HG02973 (cell line): Measurements from ENCODE around the gene MYO3A.
"Not testable (repeated sequence)": the region's sequence is repeated elsewhere in the genome, so short reads cannot be mapped to it uniquely, and the experiment has no call there.

Experiments
- ATAC-seq: cut with Tn5 transposase; IDR thresholded peaks from one replicate; pipeline ENCODE4 v1.9.1; 2021; ENCODE audit warnings: moderate library complexity; ENCODE audit not compliant: unreplicated experiment

MYO3A gene

DNA sequence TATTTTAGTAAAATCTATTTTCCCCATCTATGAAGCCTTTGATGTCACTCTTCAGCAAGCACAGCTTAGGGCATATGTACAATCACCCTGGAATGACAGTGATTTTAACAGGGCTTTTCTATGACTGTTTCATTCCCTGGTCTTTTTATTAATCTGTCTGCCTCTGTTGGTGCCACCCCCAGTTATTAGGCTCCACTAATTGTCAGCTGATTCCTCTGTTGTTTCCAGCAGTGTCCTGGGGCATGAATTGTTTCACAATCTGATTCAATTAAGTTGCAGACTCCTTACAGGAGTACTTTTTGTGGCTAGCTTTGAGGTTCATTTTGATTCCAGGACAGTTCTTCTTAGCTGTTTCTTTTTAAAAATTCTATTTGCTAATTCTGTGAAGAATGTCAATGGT is 38.6 kb downstream of the MYO3A start:
- ATAC-seq, result no peak

DNA sequence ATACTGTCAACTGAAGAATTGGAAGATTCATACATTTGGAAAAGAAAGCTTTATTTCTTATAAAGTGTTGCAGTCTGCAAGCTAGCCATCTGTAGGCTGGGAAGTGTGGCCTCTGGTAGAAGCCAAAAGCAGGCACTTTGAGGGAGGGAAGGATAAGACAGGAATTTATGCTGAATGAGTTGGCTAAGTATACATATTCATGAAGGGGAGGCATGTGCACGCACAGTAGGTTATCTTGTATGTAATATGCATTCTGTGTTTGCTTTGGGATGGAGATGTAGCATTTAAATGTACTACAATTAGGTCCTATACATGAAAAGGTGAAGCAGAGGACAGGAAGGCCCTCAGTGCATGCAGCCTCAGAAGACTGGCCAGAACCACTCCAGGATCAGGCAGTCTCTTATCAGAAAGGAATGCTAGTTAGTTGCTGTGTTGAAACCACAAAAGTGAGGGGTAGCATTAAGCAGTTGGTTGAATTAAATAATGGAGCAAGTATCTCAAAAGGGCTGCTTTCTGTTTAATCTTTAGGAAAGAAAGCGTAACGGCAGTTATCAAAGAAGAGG is 40.9 kb downstream of the MYO3A start:
- ATAC-seq, result no peak

DNA sequence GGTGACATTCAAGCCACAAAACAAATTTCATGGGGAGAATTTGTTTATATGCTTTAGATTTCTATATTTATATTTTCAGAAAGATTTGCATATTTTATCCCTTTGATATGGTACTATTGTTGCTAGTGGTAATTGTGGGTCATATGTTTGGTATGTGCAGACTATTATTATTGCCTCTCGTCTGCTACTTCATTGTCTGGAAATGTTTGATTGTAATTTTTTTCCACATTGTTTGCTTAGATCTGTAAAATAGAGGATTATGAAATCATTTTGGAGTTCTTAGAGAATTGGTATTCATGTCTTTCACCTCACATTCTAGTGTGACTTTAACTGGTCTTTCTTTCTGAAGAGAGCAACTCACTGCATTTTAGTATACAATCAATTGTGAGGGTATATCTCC is 44.7 kb downstream of the MYO3A start:
- ATAC-seq, result no peak

DNA sequence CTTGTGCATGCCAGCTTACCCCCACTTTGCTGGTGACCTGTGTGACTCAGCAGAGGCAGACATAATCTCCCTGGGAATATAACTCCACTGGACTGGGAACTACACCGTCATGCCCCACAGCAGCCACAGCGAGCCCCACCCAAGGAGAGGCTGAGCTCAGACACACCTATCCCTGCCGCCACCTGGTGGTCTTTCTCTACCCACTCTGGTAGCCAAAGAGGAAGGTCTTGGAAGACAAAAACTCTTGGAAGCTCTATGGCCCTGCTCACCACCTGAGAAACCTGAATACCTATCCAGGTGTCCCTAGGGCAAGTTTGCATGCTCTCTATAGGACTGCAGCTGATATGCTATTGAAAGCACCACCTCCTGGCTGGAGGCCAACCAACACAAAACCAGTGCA is 48.1 kb downstream of the MYO3A start:
- ATAC-seq, result no peak

DNA sequence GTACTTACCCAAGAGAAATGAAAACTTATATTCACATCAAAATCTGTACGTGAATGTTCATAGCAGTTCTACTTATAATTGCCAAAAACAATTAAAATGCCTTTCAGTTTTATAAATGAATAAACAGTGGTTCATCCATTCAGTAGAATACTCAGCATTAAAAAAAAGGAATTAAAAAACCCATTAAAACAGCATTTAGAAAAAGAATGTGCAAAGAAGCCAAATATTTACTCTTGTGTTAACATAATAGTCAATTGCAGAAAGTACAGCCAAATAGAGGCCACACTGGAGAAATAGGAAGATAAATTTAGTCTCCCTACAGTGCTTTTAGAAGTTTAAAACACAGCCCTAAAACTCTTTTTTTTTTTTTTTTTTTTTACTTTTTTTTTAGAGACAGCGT is 54.6 kb downstream of the MYO3A start:
- ATAC-seq, result no peak

DNA sequence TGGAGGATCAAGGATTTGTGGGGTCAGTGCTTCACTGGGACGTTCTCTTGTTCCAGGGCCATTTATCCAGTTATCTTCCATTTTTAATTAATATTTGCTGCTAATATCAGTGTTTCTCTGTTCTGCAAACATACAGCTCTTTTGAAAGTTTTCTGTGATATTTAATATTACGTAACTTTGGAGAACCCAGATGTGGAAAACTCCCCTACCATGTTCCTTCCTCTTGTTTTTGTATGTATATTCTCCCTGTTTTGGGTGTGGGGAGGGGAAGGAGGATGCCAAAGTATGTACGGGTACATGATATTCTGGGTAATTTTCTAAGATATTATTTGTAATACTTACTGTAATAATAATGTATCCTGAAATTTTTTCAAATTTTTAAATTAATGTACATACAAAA is 55.9 kb downstream of the MYO3A start:
- ATAC-seq, result no peak

DNA sequence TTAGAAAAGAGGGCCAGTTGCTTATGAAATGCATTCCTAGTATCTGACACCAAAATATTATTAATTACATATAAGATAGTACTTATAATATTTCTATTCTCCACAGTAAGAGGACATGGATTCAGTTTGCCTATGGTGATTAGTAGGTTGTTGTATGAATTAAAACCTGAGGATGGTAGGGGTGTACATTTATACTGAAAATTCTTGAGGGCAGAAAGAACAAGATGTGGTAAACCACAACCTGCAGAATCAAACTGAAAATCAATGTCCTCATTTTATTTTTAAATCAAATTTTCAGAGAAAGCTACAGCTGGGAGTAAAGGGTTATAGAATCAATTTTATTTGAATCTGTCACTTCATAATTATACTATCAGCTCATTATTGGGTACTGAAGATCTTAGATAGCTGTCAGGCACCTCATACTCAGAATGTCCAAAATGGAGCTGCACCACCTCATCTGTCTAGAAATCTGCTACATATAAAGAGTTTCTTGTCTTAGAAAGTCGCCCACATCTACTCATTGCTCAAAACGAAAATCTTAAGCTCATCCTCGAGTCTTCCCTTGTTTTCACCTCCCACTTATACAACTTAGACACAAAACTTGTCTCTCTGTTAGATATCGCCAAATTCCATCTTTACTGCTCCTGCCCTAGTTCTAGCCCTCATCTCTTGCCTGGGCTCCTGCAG is 65.4 kb downstream of the MYO3A start:
- ATAC-seq, result no peak

DNA sequence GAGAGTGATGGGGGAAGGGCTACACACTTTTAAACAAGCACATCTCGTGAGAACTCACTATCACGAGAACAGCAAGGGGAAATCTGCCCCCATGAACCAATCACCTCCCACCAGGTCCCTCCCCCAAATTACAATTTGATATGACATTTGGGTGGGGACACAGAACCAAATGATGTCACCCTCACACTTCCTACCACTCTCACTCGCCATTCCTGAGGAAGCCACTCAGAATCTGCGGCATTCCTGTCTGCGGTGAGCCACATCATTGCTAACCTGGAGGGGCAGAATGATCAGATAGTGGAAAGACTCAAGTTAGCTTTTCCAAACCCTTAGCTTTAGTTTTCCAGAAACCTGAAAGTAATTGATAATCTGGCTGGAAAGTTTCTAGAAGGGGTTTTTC is 66.9 kb downstream of the MYO3A start:
- ATAC-seq, result no peak

DNA sequence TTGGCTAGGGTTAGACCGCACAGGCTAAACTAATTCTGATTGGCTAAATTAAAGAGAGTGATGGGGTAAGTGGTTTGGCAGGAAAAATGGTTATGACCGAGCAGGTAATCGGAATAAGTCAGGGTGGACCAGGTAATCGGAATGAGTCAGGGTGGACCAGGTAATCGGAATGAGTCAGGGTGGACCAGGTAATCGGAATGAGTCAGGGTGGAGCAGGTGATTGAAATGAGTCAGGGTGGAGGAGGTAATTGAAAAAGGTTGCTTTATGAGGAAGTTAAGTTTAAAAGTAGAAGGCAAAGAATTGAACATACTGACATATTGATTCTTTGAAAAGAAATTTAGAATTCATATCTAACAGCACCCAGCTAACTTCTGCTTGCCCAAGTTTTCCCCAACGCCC is 68.4 kb downstream of the MYO3A start:
- ATAC-seq, result not testable (repeated sequence)

DNA sequence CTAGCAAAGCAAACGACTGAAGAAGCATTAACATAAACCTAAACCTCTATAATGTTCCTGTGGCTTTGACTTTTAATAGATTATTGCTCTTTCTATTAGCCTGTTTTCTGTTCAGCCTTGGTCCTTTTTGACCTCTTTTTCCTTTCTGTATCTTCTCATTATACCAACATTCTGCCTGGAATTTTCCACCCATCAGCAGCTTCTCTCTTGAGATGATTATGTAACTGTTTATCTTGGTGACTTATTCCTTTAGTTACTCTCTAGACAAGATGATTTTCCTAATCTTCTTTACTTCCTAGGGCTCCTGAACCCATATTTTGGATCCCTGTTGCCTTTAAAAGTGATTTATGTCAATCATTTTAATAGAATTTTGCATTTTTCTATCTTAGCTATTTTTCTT is 81.1 kb downstream of the MYO3A start:
- ATAC-seq, result no peak

DNA sequence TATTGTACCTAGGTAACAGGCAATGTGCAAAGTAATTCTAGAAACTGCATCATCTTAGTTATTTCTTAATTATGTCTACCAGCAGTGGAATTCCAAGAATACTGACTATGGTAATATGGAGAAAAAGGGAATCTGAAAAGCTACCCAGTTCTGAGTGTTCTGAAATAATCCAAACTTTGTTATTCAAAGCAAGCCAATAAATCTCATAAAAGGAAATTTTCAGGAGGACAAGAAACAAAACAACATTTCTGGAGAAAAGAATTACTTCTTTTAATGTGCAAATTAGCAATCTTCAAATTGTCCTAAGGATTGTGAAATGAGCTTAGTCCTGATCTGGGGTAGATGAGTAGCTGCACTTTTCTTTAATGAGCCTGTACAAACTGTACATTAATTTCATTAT is 88.8 kb downstream of the MYO3A start:
- ATAC-seq, result no peak

DNA sequence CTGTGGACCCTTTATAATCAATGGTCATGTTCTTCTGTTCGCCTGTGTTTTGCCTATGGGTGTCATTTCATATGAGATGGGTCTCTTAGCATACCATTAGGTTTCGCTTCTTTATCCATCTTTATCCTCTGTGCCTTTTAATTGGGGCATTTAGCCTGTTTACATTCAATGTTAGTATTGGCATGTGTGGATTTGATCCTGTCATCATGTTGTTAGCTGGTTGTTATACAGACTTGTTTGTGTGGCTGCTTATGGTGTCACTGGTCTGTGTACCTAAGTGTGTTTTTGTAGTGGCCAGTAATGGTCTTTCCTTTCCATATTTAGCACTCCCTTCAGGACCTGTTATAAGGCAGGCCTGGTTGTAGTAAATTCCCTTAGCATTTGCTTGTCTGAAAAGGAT is 90.3 kb downstream of the MYO3A start:
- no peak for ATAC-seq

DNA sequence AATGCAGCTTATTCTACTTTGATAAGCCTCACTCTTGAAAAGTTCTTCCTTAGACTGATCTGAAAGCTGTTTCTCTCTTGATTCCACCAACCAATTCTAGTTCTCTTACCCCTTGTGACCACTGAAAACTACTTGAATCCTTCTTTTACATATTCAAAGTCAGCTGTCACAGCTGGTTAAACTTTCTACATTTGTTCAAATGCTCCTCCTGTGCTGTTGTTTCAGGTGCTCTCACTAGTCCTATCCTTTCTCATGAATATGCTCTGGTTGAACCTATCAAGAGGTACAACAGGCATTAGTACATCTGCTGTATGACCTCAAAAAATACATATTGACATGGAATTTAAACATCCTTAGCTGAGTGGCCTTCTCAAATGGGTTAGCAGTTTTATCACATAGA is 91.5 kb downstream of the MYO3A start:
- no peak for ATAC-seq

DNA sequence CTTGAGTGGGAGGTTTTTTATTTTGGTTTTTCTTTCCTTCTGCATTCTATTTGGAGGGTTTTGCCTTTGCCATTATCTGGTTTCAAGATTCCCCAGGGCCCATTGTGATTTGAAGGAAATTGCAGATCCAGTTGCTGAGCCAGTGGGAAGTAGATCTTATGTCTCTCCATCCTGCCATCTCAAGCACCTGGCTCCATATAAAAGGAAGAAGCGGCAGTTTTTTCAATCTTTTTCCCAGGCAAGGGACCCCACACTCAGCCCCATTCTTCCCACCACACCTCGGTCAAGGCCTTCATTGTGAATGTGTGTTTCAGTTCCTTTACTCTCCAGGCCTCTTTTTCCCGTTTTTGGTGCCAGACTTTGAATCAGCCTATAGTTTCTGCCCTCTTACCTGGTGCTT is 95.8 kb downstream of the MYO3A start:
- ATAC-seq, result no peak

DNA sequence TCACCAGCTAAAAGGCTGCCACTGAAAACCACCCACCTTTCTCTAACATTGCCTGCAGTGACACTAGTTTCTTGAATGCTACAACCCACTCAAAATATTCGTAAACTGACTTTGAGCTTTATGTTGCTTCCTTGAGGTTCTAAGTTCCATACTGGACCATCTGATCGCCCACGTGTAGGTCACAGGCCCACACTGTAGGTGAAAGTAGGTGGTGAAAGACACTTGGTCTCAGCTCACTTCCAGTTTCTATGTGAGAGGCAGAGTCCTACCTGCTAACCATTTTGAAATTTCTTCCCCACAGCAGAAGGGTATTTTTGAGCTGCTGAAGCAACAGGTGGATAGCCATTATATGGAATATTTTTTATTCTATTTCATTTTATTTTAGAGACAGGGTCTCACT is 97.3 kb downstream of the MYO3A start:
- peak; percentile 82 for ATAC-seq

DNA sequence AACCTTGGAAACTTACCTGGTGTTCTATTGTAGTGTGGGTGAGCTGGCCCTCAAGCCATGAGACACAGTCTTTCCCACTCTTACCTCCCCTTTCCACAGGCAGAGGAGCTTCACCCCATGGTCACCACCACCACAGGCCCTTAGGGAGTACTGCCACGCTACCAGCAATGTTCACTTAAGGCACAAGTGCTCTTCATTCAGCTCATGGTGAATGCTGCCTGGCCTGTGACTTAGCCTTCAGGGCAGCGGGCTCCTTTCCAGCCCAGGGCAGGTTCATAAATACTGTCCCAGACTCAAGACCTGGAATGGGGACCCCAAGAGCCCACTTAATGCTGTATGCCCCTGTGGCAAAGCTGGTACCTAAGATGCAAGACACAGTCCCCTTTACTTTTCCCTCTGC is 109.4 kb downstream of the MYO3A start:
- no peak for ATAC-seq

DNA sequence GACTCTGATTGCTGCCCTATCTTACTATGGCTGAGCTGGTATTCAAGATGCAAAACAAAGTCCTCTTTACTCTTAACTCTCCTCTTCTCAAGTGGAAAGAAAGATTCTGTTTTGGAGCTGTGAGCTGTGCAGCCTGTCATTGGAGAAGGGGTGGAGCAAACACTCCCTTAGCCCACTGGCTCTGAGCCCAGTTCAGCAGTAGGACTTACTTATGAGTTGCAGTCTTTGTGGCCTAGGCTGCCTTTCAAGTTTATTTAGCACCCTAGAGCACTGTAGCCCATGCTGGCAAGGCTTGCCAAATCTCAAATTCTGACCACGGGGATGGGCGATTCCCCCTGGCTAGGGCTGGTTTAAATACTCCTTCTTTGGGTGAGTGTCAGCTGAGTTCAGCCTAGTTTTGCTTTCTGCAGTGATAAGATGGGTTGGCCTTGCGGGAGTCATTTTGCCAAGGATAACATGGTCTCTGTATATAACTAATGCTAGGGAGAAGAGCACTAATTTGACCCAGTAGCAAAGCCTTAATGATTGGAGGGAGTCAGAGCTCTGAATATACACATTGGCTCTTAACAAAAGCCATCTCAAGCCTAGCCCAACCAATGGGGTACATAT is 110.2 kb downstream of the MYO3A start:
- ATAC-seq, result no peak

DNA sequence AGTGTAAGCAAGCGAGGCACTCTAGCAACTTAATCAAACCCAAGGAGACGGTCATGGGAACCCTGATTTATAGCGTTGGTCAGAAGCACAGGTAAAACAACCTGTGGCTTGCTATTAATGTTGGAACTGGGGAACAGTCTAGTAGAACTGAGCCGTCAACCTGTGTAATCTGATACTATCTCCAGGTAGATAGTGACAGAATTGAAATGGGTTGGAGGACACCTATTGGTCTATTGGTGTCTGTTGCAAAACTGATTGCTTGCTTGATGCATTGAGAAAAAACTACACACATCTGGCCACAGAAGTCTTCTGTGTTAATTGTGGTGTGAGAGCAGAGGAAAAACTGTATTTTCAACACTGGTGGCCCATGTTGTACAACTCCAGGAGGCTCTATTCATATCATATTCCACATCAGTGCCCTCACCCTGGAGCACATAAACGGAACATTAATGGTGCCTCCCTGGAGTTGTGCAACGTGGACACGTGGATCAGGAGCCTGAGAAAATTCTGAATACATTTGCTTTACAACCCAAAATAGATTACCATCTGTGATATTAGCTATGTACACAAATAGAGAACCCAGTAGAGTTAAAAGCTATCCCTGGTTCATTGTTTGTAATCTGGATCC is 112.2 kb downstream of the MYO3A start:
- ATAC-seq, result no peak

DNA sequence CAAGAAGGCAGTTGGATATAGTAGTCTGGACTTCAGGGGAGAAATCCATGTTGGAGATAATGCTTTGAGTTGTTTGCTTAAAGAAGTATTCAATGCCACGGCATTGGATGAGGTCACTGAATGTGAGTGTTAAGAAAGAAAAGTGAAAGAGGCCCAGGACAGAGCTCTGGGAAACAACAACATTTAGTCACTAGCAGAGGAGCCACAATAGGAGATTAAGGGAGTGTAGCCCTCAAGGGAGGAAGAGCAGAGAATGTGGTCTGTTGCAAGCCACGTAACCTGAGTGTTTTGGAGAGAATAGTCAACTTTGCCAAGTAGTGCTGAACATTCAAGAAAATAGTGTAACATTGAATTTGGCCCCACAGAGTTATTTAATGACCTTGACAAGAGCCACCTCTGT is 114.7 kb downstream of the MYO3A start:
- ATAC-seq, result no peak

DNA sequence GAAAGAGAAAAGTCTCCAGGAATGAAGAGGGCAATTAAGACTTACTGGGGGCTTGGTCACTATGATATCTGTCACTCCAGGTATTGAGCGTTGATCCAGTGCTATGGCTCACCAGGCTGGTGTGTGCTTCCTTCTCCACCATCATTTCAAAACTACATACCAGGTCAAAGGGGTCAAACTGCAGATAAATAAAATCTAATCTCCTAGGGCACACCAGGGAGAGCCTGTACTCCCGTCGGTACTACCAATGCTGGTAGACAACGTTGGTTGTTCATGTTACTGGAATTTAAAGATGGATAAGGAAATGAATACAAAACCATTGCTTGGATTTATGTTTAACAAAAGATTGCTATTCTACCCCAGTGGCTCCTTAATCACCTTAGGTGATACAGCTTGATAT is 118.3 kb downstream of the MYO3A start:
- no peak for ATAC-seq

DNA sequence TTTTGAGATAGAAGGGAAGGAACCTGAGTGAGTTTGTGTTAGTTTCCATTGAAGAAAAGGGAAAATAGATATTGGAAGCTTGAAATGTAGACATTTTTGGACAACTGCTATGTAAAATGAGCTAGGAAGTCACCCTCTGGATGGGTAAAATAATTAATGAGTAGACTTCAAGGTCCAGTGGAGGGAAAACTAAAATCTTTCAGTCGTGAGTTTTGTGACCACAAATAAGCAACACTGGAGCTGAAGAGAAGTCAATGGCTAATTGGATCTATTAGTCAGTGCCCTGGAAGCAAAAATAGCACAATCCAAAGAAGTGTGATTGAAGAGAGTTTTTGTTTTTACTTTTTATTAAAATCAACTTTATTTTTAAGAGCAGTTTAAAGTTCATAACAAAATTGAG is 123.4 kb downstream of the MYO3A start:
- ATAC-seq, result no peak

DNA sequence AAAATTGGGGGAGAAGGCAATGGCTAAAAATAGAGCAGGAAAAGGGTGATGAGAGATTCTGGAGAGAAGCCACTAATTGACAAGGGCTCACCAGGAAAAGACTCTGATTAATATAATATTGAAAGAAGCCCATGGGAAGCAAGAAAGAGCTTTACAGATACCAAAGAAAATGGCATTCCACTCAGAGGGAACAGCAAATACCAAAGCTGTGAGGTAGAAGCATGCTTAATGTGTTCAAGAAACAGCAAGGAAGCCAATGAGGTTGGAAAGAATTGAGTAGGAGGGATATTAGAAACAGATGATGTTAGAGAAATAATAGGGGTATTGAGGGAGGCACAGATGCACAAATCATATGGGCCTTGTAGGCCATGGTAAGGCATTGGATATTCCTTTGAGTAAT is 130.1 kb downstream of the MYO3A start:
- no peak for ATAC-seq
